ENCODE data around the gene TMEM72.

DNA sequence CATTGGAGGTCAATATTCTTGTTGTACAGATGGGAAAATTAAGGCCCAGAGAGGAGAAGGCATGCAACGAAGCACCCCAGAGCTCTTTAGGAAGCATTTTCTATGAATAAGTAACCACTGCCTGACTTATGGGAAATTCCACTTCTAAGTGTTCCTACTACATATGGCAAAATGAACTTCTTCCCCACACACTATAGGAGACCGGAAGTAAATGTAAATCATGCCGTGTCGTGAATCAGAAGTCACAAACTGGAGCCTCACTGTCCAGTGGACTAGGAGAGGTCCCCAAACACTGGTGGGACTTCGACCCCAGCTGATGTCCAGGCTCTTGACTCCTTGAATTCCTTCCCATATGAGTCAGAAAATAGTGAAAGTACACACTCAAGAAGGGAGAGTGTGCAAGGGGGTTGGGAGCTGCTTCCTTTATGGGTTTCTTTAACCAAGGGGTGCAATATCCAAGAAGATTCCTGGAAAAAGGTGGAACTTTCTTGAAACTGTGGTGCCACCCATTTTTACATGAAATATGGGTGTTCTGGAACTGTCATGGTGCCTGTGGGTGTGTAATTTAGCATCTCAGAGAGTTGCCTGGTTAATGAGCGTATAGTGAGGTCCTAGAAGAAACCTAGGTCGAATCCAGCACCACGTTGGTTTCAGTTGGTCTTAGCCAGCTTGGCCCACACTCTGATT is 55.1 kb downstream of the TMEM72 start:
- TF ChIP-seq, protein P1, sequence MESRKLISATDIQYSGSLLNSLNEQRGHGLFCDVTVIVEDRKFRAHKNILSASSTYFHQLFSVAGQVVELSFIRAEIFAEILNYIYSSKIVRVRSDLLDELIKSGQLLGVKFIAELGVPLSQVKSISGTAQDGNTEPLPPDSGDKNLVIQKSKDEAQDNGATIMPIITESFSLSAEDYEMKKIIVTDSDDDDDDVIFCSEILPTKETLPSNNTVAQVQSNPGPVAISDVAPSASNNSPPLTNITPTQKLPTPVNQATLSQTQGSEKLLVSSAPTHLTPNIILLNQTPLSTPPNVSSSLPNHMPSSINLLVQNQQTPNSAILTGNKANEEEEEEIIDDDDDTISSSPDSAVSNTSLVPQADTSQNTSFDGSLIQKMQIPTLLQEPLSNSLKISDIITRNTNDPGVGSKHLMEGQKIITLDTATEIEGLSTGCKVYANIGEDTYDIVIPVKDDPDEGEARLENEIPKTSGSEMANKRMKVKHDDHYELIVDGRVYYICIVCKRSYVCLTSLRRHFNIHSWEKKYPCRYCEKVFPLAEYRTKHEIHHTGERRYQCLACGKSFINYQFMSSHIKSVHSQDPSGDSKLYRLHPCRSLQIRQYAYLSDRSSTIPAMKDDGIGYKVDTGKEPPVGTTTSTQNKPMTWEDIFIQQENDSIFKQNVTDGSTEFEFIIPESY (IDR thresholded peaks at IDR 0.05): no peak
- TF ChIP-seq, protein P2, sequence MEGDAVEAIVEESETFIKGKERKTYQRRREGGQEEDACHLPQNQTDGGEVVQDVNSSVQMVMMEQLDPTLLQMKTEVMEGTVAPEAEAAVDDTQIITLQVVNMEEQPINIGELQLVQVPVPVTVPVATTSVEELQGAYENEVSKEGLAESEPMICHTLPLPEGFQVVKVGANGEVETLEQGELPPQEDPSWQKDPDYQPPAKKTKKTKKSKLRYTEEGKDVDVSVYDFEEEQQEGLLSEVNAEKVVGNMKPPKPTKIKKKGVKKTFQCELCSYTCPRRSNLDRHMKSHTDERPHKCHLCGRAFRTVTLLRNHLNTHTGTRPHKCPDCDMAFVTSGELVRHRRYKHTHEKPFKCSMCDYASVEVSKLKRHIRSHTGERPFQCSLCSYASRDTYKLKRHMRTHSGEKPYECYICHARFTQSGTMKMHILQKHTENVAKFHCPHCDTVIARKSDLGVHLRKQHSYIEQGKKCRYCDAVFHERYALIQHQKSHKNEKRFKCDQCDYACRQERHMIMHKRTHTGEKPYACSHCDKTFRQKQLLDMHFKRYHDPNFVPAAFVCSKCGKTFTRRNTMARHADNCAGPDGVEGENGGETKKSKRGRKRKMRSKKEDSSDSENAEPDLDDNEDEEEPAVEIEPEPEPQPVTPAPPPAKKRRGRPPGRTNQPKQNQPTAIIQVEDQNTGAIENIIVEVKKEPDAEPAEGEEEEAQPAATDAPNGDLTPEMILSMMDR (IDR thresholded peaks at IDR 0.05; ENCODE audit: low read depth, low read length, missing input control): no peak
